WTC11 (cell line): Measurements from ENCODE around the gene DNAAF2. TPM values are rescaled to one million over a fixed set of nuclear protein-coding genes. Genes with fewer than 3 reads are reported as not detected.

Experiments used
- ATAC-seq: fragments of 200-7000 bp; cut with Tn5 transposase; 2 replicates; pipeline ENCODE4 v1.10.0; 2021; ENCODE audit warnings: mild to moderate bottlenecking, moderate library complexity
- CTCF ChIA-PET: fragments of 300-600 bp; sonication (Branson Sonifier 250); formaldehyde crosslinking; loops from one replicate; lab custom pipeline; 2021; ENCODE audit warnings: antibody characterized with exemption; lab: Charles Lee
- POLR2A ChIA-PET: fragments of 350-600 bp; sonication (Branson Sonifier 250); formaldehyde crosslinking; loops from one replicate; lab custom pipeline; 2021; ENCODE audit warnings: antibody characterized with exemption; lab: Charles Lee
- DNase-seq: peaks from one replicate; pipeline ENCODE4 v3.0.0; 2021; ENCODE audit warnings: low spot score
- H3K27ac Mint-ChIP-seq: 2 replicates; pipeline ENCODE4 v1.8.0; 2021; ENCODE audit warnings: mixed read lengths
- H3K27me3 Mint-ChIP-seq: 2 replicates; pipeline ENCODE4 v1.8.0; 2021; ENCODE audit warnings: low read depth, mild to moderate bottlenecking, moderate library complexity, mixed read lengths
- H3K36me3 Mint-ChIP-seq: 2 replicates; pipeline ENCODE4 v1.8.0; 2021; ENCODE audit warnings: mixed read lengths
- H3K4me1 Mint-ChIP-seq: 2 replicates; pipeline ENCODE4 v1.8.0; 2022; ENCODE audit warnings: mixed read lengths
- H3K4me3 Mint-ChIP-seq: 2 replicates; pipeline ENCODE4 v1.8.0; 2021; ENCODE audit warnings: mild to moderate bottlenecking, moderate library complexity, mixed read lengths
- H3K9me3 Mint-ChIP-seq: 2 replicates; pipeline ENCODE4 v1.8.0; 2021; ENCODE audit warnings: mixed read lengths
- CREB1 ChIP-seq: sonication (generic); formaldehyde crosslinking; IDR thresholded peaks from 2 replicates; pipeline ENCODE4 v1.8.0; 2023; ENCODE audit warnings: mild to moderate bottlenecking, missing genetic modification reagents
- EMX1 ChIP-seq: fragments of 250-450 bp; sonication (Bioruptor Pico); IDR thresholded peaks from 2 replicates; pipeline ENCODE4 v1.8.0; 2021; ENCODE audit warnings: mild to moderate bottlenecking
- ESRRA ChIP-seq: sonication (generic); formaldehyde crosslinking; IDR thresholded peaks from 2 replicates; pipeline ENCODE4 v1.8.1; 2022; ENCODE audit warnings: mild to moderate bottlenecking, missing genetic modification reagents, borderline replicate concordance
- ETV6 ChIP-seq: sonication (generic); formaldehyde crosslinking; IDR thresholded peaks from 2 replicates; pipeline ENCODE4 v1.8.1; 2022; ENCODE audit warnings: mild to moderate bottlenecking, missing genetic modification reagents
- GABPB1 ChIP-seq: sonication (generic); formaldehyde crosslinking; IDR thresholded peaks from 2 replicates; pipeline ENCODE4 v1.8.1; 2023; ENCODE audit warnings: mild to moderate bottlenecking, missing genetic modification reagents
- GTF2I ChIP-seq: fragments of 250-450 bp; sonication (Bioruptor Pico); conservative IDR thresholded peaks from 2 replicates; pipeline ENCODE4 v1.4.0; 2021; ENCODE audit warnings: mild to moderate bottlenecking
- JAZF1 ChIP-seq: fragments of 250-450 bp; sonication (Bioruptor Pico); IDR thresholded peaks from 2 replicates; pipeline ENCODE4 v1.9.0; 2021; ENCODE audit warnings: moderate library complexity, mild to moderate bottlenecking, inconsistent platforms
- JUN ChIP-seq: sonication (generic); formaldehyde crosslinking; IDR thresholded peaks from 2 replicates; pipeline ENCODE4 v1.8.0; 2023; ENCODE audit warnings: mild to moderate bottlenecking, missing genetic modification reagents
- KAT7 ChIP-seq: sonication (generic); formaldehyde crosslinking; IDR thresholded peaks from 2 replicates; pipeline ENCODE4 v1.8.1; 2023; ENCODE audit warnings: missing genetic modification reagents, mild to moderate bottlenecking, borderline replicate concordance
- NR3C1 ChIP-seq: sonication (generic); formaldehyde crosslinking; conservative IDR thresholded peaks from 2 replicates; pipeline ENCODE4 v1.8.1; 2023; ENCODE audit warnings: low read depth, mild to moderate bottlenecking, missing genetic modification reagents
- OVOL2 ChIP-seq: fragments of 250-450 bp; sonication (Bioruptor Pico); IDR thresholded peaks from 2 replicates; pipeline ENCODE4 v1.9.0; 2021; ENCODE audit warnings: mild to moderate bottlenecking, borderline replicate concordance
- RORB ChIP-seq: fragments of 250-450 bp; sonication (Bioruptor Pico); IDR thresholded peaks from 2 replicates; pipeline ENCODE4 v1.9.0; 2021; ENCODE audit warnings: mild to moderate bottlenecking
- SMAD4 ChIP-seq: sonication (generic); formaldehyde crosslinking; IDR thresholded peaks from 2 replicates; pipeline ENCODE4 v1.8.0; 2022; ENCODE audit warnings: mild to moderate bottlenecking, missing genetic modification reagents
- TEAD1 ChIP-seq: sonication (generic); formaldehyde crosslinking; IDR thresholded peaks from 2 replicates; pipeline ENCODE4 v1.8.0; 2022; ENCODE audit warnings: mild to moderate bottlenecking, missing genetic modification reagents
- TEAD4 ChIP-seq: sonication (generic); formaldehyde crosslinking; IDR thresholded peaks from 2 replicates; pipeline ENCODE4 v1.8.0; 2022; ENCODE audit warnings: mild to moderate bottlenecking, missing genetic modification reagents
- ZNF232 ChIP-seq: sonication (generic); formaldehyde crosslinking; IDR thresholded peaks from 2 replicates; pipeline ENCODE4 v1.8.0; 2022; ENCODE audit warnings: mild to moderate bottlenecking, missing genetic modification reagents
- ZNF263 ChIP-seq: sonication (generic); formaldehyde crosslinking; IDR thresholded peaks from 2 replicates; pipeline ENCODE4 v1.8.1; 2022; ENCODE audit warnings: low read depth, mild to moderate bottlenecking, moderate library complexity, missing genetic modification reagents
- total RNA-seq: library from RNA; stranded (reverse); gene quantifications from 3 replicates; pipeline ENCODE4 v1.2.3, GENCODE V29; 2021
- TF ChIP-seq, protein P1 (sequence below): sonication (generic); formaldehyde crosslinking; IDR thresholded peaks from 2 replicates; pipeline ENCODE4 v1.8.0; 2022; ENCODE audit warnings: missing genetic modification reagents
- TF ChIP-seq, protein P2 (sequence below): sonication (generic); formaldehyde crosslinking; IDR thresholded peaks from 2 replicates; pipeline ENCODE4 v1.8.1; 2023; ENCODE audit warnings: mild to moderate bottlenecking, missing genetic modification reagents
- TF ChIP-seq, protein P3 (sequence below): sonication (generic); formaldehyde crosslinking; IDR thresholded peaks from 2 replicates; pipeline ENCODE4 v1.8.1; 2023; ENCODE audit warnings: mild to moderate bottlenecking, missing genetic modification reagents

DNAAF2 gene
- total RNA-seq, 1 experiment from 2014 or later: 19.9 TPM

DNA sequence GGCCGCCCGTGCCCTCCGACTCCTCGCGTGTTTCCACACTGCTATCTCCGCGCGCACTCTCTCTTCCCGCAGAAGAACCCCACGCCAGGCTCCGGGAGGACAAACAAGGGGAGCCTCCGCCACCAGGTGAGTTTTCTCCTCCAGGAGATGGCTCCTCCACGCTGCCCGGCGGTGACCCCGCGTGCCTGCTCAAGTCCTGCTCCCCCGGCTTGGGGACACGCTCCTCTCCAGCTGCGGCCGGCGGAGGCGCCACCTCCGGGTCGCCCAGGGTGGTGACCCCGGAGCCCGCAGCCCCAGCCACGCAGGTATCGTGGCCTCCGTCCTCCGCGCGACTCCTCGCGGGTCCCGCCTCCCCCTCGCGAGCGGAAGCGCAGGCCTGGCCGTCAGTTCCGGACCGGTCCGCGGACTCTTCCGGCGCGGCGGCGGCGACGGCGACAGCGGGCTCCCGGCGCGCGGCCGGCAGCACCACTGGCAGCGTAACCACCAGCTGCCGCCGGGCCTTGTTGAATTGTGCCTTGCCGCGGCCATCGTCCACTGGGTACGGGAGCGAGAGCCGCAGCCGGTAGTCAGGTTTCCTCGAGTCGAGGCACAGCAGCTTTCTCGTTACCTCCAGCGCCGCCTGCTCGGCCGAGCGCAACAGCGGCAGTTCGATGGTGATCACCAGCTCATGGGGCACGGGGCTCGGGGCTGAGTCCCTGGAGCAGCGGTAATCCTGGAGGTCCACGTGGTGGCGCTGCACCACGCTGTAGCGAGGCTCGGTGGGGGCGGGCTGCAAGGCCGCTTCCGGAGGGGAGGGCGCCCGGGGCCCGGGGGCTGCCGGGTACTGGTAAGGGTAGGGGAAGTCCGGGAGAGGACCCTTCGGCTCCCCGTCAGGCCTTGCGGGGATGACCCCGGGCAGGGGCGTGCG is 1.2 kb downstream of the DNAAF2 start (continued):
- TF ChIP-seq JAZF1 (no peak), KAT7 (CRISPR knock-in tag) (no peak; the same call in 1 of the 2 replicates), ETV6 (CRISPR knock-in tag) (no peak), ZNF232 (CRISPR knock-in tag) (peak; percentile 64; the same call in 1 of the 2 replicates), NR3C1 (0 out of 2 replicates have a peak, but pooled peaks have one; percentile 23), CREB1 (CRISPR knock-in tag) (no peak), JUN (no peak), TEAD1 (peak; percentile 46)
- TF ChIP-seq, protein P1, sequence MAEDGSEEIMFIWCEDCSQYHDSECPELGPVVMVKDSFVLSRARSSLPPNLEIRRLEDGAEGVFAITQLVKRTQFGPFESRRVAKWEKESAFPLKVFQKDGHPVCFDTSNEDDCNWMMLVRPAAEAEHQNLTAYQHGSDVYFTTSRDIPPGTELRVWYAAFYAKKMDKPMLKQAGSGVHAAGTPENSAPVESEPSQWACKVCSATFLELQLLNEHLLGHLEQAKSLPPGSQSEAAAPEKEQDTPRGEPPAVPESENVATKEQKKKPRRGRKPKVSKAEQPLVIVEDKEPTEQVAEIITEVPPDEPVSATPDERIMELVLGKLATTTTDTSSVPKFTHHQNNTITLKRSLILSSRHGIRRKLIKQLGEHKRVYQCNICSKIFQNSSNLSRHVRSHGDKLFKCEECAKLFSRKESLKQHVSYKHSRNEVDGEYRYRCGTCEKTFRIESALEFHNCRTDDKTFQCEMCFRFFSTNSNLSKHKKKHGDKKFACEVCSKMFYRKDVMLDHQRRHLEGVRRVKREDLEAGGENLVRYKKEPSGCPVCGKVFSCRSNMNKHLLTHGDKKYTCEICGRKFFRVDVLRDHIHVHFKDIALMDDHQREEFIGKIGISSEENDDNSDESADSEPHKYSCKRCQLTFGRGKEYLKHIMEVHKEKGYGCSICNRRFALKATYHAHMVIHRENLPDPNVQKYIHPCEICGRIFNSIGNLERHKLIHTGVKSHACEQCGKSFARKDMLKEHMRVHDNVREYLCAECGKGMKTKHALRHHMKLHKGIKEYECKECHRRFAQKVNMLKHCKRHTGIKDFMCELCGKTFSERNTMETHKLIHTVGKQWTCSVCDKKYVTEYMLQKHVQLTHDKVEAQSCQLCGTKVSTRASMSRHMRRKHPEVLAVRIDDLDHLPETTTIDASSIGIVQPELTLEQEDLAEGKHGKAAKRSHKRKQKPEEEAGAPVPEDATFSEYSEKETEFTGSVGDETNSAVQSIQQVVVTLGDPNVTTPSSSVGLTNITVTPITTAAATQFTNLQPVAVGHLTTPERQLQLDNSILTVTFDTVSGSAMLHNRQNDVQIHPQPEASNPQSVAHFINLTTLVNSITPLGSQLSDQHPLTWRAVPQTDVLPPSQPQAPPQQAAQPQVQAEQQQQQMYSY (CRISPR knock-in tag): no peak

DNA sequence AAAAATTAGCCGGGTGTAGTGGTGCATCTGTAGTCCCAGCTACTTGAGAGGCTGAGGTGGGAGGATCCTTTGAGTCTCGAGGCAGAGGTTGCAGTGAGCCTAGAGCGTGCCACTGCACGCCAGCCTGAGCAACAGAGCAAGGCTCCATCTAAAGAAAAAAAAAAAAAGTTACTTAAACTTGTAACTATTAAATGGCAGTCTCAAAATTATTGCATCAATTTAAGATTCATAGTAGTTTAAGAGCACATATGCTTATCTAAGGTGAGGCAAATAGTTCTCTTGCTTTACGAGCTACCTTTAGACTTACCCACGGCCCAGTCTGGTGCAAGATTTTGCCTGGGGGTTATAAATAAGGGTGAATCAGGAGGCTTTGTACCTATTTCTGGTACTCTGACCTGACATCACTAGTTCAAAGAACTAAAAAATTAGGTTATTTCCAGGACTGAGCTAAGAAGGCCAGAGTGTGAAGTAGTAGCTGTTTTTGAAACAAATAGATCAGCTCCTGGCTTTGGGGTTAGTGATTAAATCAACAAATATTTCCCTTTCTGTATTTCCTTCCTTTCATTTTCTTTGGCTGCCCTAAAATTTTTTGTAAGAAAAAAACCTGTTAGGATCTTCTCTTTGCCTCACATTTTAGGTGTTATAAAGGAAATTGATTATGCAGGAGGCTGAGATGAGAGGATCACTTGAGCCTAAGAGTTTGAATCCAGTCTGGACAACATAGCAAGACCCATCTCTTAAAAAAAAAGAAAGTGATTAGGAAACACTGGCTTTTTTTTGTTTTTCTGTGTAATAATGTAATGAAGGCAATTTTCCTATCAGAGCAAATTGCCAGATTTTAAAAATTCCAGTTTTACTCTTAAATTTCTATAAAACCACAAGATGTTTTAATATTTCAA is 10.9 kb downstream of the DNAAF2 start:
- peaks cover 21% of the 10 kb centered on the region for H3K36me3 Mint-ChIP-seq
- CTCF ChIA-PET: interaction anchor here (0.7 to 1.2 kb wide), 3 partner anchors 10 to 400 kb away, joined by 3 to 8 read pairs (median 3); partner anchors contain the start of gene NEMF
- H3K27me3 Mint-ChIP-seq: no peaks in the 10 kb centered on the region

DNA sequence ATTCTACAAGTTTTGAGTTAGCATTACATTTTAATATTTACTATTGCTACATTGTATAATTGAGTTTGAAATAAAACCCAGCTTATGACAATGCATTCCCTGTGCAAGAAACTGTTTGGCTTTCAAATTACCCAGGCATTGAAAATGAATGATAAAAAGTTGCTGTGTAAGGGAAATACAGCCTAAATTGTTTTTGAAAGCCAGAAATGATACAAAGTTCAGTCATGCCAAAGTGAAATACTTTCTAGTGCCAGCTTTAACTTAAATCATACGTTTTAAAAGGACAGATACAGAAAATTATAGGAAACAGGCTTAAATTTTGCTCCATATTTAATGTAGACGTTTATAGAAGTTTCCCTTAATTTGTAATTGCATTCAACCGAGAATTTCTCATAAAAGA is 11.7 kb downstream of the DNAAF2 start:
- Mint-ChIP-seq H3K4me1 (peaks cover 23% of the 10 kb centered on the region), H3K27ac (no peak overlapping the region), H3K27me3 (no peaks in the 10 kb centered on the region), H3K36me3 (peaks cover 26% of the 10 kb centered on the region), H3K9me3 (no peaks in the 10 kb centered on the region), H3K4me3 (no peak overlapping the region)
- ChIA-PET POLR2A (interaction anchor here (1.3 kb wide), 1 partner anchor 11 kb away, joined by 5 read pairs; no protein-coding TSS in a partner anchor), CTCF (interaction anchor here (1.2 to 3.7 kb wide), 3 partner anchors 11 to 229 kb away, joined by 3 to 24 read pairs (median 8); partner anchors contain the start of gene NEMF)
- TF ChIP-seq OVOL2 (CRISPR knock-in tag): no peak
- no peak for TF ChIP-seq TEAD4 (CRISPR knock-in tag)
- TF ChIP-seq, protein P2, sequence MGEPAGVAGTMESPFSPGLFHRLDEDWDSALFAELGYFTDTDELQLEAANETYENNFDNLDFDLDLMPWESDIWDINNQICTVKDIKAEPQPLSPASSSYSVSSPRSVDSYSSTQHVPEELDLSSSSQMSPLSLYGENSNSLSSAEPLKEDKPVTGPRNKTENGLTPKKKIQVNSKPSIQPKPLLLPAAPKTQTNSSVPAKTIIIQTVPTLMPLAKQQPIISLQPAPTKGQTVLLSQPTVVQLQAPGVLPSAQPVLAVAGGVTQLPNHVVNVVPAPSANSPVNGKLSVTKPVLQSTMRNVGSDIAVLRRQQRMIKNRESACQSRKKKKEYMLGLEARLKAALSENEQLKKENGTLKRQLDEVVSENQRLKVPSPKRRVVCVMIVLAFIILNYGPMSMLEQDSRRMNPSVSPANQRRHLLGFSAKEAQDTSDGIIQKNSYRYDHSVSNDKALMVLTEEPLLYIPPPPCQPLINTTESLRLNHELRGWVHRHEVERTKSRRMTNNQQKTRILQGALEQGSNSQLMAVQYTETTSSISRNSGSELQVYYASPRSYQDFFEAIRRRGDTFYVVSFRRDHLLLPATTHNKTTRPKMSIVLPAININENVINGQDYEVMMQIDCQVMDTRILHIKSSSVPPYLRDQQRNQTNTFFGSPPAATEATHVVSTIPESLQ: no peak
- TF ChIP-seq SMAD4 (CRISPR knock-in tag): no peak
- no peak for TF ChIP-seq EMX1 (CRISPR knock-in tag)
- TF ChIP-seq ESRRA (CRISPR knock-in tag): no peak
- TF ChIP-seq GABPB1 (CRISPR knock-in tag): no peak
- no peak for TF ChIP-seq RORB
- TF ChIP-seq, protein P3, sequence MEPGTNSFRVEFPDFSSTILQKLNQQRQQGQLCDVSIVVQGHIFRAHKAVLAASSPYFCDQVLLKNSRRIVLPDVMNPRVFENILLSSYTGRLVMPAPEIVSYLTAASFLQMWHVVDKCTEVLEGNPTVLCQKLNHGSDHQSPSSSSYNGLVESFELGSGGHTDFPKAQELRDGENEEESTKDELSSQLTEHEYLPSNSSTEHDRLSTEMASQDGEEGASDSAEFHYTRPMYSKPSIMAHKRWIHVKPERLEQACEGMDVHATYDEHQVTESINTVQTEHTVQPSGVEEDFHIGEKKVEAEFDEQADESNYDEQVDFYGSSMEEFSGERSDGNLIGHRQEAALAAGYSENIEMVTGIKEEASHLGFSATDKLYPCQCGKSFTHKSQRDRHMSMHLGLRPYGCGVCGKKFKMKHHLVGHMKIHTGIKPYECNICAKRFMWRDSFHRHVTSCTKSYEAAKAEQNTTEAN (CRISPR knock-in tag): no peak
- DNase-seq: no peak
- no peak for ATAC-seq

More for the DNA sequence above, 10.9 kb downstream of the DNAAF2 start:
- TF ChIP-seq GTF2I (0 out of 2 replicates have a peak, but pooled peaks have one; percentile 65), ZNF263 (CRISPR knock-in tag) (no peak), NR3C1 (no peak)
- no peaks in the 10 kb centered on the region for H3K9me3 Mint-ChIP-seq
- H3K4me3 Mint-ChIP-seq: no peak overlapping the region
- H3K4me1 Mint-ChIP-seq: peaks cover 17% of the 10 kb centered on the region
- POLR2A ChIA-PET: interaction anchor here (0.9 to 1.3 kb wide), 2 partner anchors 10 to 228 kb away, joined by 3 to 5 read pairs; partner anchors contain the start of gene NEMF
- no peak for DNase-seq
- H3K27ac Mint-ChIP-seq: peak overlapping the region; percentile 32; the same call in 1 of the 2 replicates
- ATAC-seq: no peak
